ENCODE measurements around the gene TICAM2.

The TICAM2 gene

GRCh38 chr5:115551415-115551814 is 50.9 kb downstream of the TICAM2 start:
- Histone ChIP-seq H3K4me1 (ENCODE audit: insufficient read depth, low read length) (no peaks in the 10 kb centered on the region), H2AFZ (ENCODE audit: low read depth, low read length) (no peak overlapping the region), H3K9me3 (ENCODE audit: low read length) (no peaks in the 10 kb centered on the region), H3K36me3 (ENCODE audit: insufficient read depth, low read length) (no peaks in the 10 kb centered on the region), H3K27me3 (ENCODE audit: insufficient read depth, low read length) (peaks cover 6% of the 10 kb centered on the region), H3K4me3 (ENCODE audit: low read length) (no peak overlapping the region)

DNA sequence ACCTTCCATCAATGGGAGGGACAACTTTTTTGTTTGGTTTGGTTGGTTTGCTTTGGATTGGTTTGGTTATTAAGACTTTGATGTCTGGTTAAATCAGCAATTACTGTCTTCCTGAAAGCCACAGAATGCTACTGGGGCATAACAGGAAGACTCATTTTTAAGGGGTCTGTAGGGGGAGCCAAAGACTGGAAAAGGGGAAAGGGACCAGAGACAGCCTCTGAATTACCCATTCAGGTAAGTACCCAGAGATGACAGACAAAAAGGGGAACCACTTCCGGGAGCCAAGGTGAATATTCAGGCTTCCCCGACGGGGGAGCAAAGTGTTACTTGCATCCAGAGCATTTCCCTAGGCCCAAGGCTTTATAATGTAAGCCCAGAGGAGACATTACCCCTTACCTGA is 53.1 kb downstream of the TICAM2 start:
- Histone ChIP-seq H3K9me3 (ENCODE audit: low read length) (no peaks in the 10 kb centered on the region), H3K27me3 (ENCODE audit: insufficient read depth, low read length) (peaks cover 6% of the 10 kb centered on the region), H3K4me3 (ENCODE audit: low read length) (no peak overlapping the region), H3K4me1 (ENCODE audit: insufficient read depth, low read length) (no peaks in the 10 kb centered on the region), H3K36me3 (ENCODE audit: insufficient read depth, low read length) (no peaks in the 10 kb centered on the region), H2AFZ (ENCODE audit: low read depth, low read length) (no peak overlapping the region)

DNA sequence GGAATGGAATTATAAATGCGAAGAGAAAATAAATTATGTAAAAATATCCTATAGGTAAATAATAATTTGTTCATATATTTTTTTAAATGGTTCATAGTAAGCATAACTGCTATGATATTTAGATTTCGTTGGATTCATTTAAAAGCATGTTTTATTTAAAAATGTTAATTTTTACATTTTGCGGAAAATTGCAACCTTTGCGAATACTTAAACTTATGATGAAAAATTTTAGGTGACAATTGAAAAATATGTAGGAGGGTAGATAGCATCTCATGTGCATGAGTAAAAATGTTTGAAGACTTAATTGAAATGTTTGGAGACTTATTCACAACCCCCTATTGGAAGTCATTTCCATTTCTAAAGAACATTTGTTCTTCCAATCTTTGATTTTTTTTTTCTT is 53.6 kb downstream of the TICAM2 start:
- Histone ChIP-seq H3K9me3 (ENCODE audit: low read length) (no peaks in the 10 kb centered on the region), H3K27me3 (ENCODE audit: insufficient read depth, low read length) (peaks cover 6% of the 10 kb centered on the region), H2AFZ (ENCODE audit: low read depth, low read length) (no peak overlapping the region), H3K4me3 (ENCODE audit: low read length) (no peak overlapping the region), H3K4me1 (ENCODE audit: insufficient read depth, low read length) (no peaks in the 10 kb centered on the region), H3K36me3 (ENCODE audit: insufficient read depth, low read length) (no peaks in the 10 kb centered on the region)

GRCh38 chr5:115545351-115545882 is 56.9 kb downstream of the TICAM2 start:
- peak overlapping the region; percentile 52 for H3K4me3 ChIP-seq (ENCODE audit: low read length)

DNA sequence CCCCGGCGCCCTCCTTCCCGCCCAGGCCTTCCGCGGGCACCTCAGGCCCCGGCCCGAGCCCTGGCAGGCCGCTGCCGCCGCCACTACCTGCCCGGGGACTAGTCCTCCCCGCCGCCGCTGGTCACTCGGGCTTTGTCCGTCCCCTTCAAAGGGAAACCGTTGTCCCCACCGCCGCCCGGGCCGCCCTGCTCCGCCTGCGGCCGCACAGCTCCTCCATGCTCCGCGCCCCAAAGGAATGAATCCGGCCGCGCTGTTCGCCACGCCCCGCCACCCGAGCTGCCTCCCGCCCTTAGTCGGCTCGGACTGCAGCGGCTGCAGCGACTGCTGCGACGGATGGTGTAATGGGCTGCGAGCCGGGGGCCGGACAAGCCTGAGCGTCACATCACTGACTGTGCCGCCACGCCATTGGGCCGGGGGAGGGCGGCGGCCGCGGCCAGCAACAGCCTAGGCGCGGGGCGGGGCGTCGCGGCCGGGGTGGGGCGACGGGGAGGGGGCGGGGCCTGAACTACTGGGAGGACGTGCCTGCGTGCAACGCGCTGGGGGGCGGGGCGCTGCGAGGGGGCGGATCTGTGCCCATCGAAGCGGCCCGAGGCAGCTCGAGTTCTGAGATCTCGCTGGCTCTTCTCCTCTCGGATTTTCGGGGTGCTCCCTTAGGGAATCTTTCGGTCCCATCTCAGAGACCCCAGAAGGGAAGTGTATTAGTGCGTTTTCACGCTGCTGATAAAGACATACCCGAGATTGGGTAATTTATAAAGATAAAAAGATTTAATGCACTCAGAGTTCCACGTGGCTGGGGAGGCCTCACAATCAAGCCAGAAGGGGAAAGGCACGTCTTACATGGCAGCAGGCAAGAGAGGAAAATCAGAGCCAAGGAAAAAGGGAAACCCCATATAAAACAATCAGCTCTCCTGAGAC is 57.6 kb downstream of the TICAM2 start, which contains the start of gene FEM1C:
Gene FEM1C (minus strand): TSS at position 340 of the 915 bp plus-strand sequence. CDS start 1,282 bp downstream, outside the sequence.
- peaks cover under 1% of the 10 kb centered on the region for H3K9me3 ChIP-seq (ENCODE audit: low read length)
- H2AFZ ChIP-seq (ENCODE audit: low read depth, low read length): peak within 1 kb of the TSS; percentile 57
- peaks cover 30% of the 10 kb centered on the region for H3K4me1 ChIP-seq (ENCODE audit: insufficient read depth, low read length)
- peak within 1 kb of the TSS; percentile 93 for H3K4me3 ChIP-seq (ENCODE audit: low read length)
- H3K27me3 ChIP-seq (ENCODE audit: insufficient read depth, low read length): no peaks in the 10 kb centered on the region
- H3K36me3 ChIP-seq (ENCODE audit: insufficient read depth, low read length): peaks cover 28% of the 10 kb centered on the region

More at GRCh38 chr5:115545351-115545882, 56.9 kb downstream of the TICAM2 start:
- Histone ChIP-seq H3K36me3 (ENCODE audit: insufficient read depth, low read length) (peaks cover 21% of the 10 kb centered on the region), H3K27me3 (ENCODE audit: insufficient read depth, low read length) (no peaks in the 10 kb centered on the region), H3K4me1 (ENCODE audit: insufficient read depth, low read length) (peaks cover 22% of the 10 kb centered on the region), H2AFZ (ENCODE audit: low read depth, low read length) (peak overlapping the region; percentile 57), H3K9me3 (ENCODE audit: low read length) (no peaks in the 10 kb centered on the region)

- peaks cover 2% of the 10 kb centered on the region for H3K9me3 ChIP-seq (ENCODE audit: low read length)
- no peaks in the 10 kb centered on the region for H3K27me3 ChIP-seq (ENCODE audit: insufficient read depth, low read length)
- H3K4me3 ChIP-seq (ENCODE audit: low read length): peak overlapping the region; percentile 93
- H2AFZ ChIP-seq (ENCODE audit: low read depth, low read length): no peak overlapping the region
- H3K4me1 ChIP-seq (ENCODE audit: insufficient read depth, low read length): peaks cover 31% of the 10 kb centered on the region
- peaks cover 35% of the 10 kb centered on the region for H3K36me3 ChIP-seq (ENCODE audit: insufficient read depth, low read length)
Measured at GRCh38 chr5:115544043-115544435, 58.2 kb downstream of the TICAM2 start.

GRCh38 chr5:115543365-115544042 is 58.8 kb downstream of the TICAM2 start:
- Histone ChIP-seq H3K9me3 (ENCODE audit: low read length) (peaks cover 2% of the 10 kb centered on the region), H3K4me1 (ENCODE audit: insufficient read depth, low read length) (peaks cover 31% of the 10 kb centered on the region), H3K4me3 (ENCODE audit: low read length) (peak overlapping the region; percentile 93), H2AFZ (ENCODE audit: low read depth, low read length) (no peak overlapping the region), H3K36me3 (ENCODE audit: insufficient read depth, low read length) (peaks cover 40% of the 10 kb centered on the region), H3K27me3 (ENCODE audit: insufficient read depth, low read length) (no peaks in the 10 kb centered on the region)

DNA sequence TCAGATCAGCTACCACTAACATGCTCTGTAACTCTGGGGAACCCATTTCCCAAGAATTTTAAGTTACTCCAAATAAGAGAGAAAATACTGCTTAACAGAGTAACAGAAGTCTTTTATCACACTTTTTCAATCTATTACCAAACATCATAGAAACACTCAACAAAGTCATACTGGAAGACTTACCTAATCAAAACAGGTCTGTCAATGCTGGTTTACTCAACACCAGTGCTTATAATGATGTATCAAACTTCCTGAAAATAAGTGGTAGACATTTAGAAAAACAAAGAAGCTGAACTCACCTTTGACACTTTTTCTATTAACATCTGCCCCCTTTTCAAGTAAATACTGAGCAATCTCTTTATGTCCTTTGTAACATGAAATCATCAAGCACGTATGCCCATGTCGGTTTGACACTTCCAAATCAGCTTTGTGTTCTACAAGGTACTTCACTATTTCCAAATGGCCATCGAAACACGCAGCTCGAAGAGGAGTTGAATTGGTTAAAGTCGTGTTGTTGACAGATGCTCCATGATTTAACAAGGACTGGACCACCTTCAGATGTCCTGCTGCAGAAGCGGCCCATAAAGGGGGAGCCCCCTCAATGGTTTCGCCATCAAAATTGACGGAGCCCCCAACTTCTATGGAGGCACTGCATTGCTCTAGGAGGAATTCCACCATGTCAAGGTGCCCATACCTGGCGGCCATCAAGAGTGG is 59.5 kb downstream of the TICAM2 start:
- Histone ChIP-seq H2AFZ (ENCODE audit: low read depth, low read length) (no peak overlapping the region), H3K9me3 (ENCODE audit: low read length) (peaks cover 2% of the 10 kb centered on the region), H3K27me3 (ENCODE audit: insufficient read depth, low read length) (no peaks in the 10 kb centered on the region), H3K4me3 (ENCODE audit: low read length) (peak overlapping the region; percentile 93), H3K36me3 (ENCODE audit: insufficient read depth, low read length) (peaks cover 47% of the 10 kb centered on the region), H3K4me1 (ENCODE audit: insufficient read depth, low read length) (peaks cover 31% of the 10 kb centered on the region)

GRCh38 chr5:115542086-115542485 is 60.2 kb downstream of the TICAM2 start:
- no peaks in the 10 kb centered on the region for H3K27me3 ChIP-seq (ENCODE audit: insufficient read depth, low read length)
- peak overlapping the region; percentile 93 for H3K4me3 ChIP-seq (ENCODE audit: low read length)
- peaks cover 54% of the 10 kb centered on the region for H3K36me3 ChIP-seq (ENCODE audit: insufficient read depth, low read length)
- H2AFZ ChIP-seq (ENCODE audit: low read depth, low read length): no peak overlapping the region
- peaks cover 6% of the 10 kb centered on the region for H3K9me3 ChIP-seq (ENCODE audit: low read length)
- H3K4me1 ChIP-seq (ENCODE audit: insufficient read depth, low read length): peaks cover 31% of the 10 kb centered on the region

- Histone ChIP-seq H3K9me3 (ENCODE audit: low read length) (peaks cover 9% of the 10 kb centered on the region), H3K4me3 (ENCODE audit: low read length) (peak overlapping the region; percentile 93), H2AFZ (ENCODE audit: low read depth, low read length) (no peak overlapping the region), H3K27me3 (ENCODE audit: insufficient read depth, low read length) (no peaks in the 10 kb centered on the region), H3K36me3 (ENCODE audit: insufficient read depth, low read length) (peaks cover 59% of the 10 kb centered on the region), H3K4me1 (ENCODE audit: insufficient read depth, low read length) (peaks cover 31% of the 10 kb centered on the region)
Measured at GRCh38 chr5:115541611-115542010, 60.7 kb downstream of the TICAM2 start.

GRCh38 chr5:115535479-115536035 is 66.7 kb downstream of the TICAM2 start:
- Histone ChIP-seq H3K36me3 (ENCODE audit: insufficient read depth, low read length) (peaks cover 76% of the 10 kb centered on the region), H3K9me3 (ENCODE audit: low read length) (peaks cover 17% of the 10 kb centered on the region), H3K4me3 (ENCODE audit: low read length) (no peak overlapping the region), H2AFZ (ENCODE audit: low read depth, low read length) (no peak overlapping the region), H3K4me1 (ENCODE audit: insufficient read depth, low read length) (peaks cover 10% of the 10 kb centered on the region), H3K27me3 (ENCODE audit: insufficient read depth, low read length) (no peaks in the 10 kb centered on the region)

DNA sequence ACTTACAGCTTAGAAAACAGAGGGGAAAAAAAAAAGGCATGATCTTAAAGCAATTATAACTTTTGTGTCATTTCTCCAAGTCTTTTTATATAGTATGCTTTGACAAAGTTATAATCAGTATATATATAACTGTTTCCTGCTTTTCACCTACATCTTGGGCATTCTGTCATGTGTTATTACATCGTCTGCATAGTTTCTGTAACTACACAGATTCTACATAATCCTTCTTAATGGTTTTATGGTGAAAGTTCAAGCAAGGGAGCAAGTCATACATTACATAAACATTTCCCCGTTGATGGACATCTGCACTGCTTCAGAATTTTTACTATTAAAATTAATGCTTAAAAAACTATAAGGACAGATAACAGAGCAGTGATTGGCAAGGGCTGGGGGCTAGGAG is 69.8 kb downstream of the TICAM2 start:
- H3K9me3 ChIP-seq (ENCODE audit: low read length): peaks cover 14% of the 10 kb centered on the region
- H3K4me1 ChIP-seq (ENCODE audit: insufficient read depth, low read length): no peaks in the 10 kb centered on the region
- H2AFZ ChIP-seq (ENCODE audit: low read depth, low read length): no peak overlapping the region
- H3K36me3 ChIP-seq (ENCODE audit: insufficient read depth, low read length): peaks cover 48% of the 10 kb centered on the region
- H3K27me3 ChIP-seq (ENCODE audit: insufficient read depth, low read length): no peaks in the 10 kb centered on the region
- H3K4me3 ChIP-seq (ENCODE audit: low read length): no peak overlapping the region

Measured in neuron (in vitro differentiated cells).